KOPT-K1 (cell line): Measurements from ENCODE around the gene CIDEC.
"Not testable (repeated sequence)": the region's sequence is repeated elsewhere in the genome, so short reads cannot be mapped to it uniquely, and the experiment has no call there.

Source experiments
- H3K27ac ChIP-seq: fragments of 200-600 bp; sonication (generic); 2 replicates; pipeline ENCODE4 v1.5.1; 2016; ENCODE audit warnings: antibody characterized with exemption, mild to moderate bottlenecking, low read depth, low read length; ENCODE audit not compliant: poor library complexity, severe bottlenecking
- H3K36me3 ChIP-seq: fragments of 200-600 bp; sonication (generic); 2 replicates; pipeline ENCODE4 v1.5.1; 2017; ENCODE audit warnings: antibody characterized with exemption, mild to moderate bottlenecking, low read length, moderate library complexity; ENCODE audit not compliant: insufficient read depth
- H3K9me3 ChIP-seq: fragments of 200-600 bp; sonication (generic); 2 replicates; pipeline ENCODE4 v1.5.1; 2017; ENCODE audit warnings: antibody characterized with exemption, low read length, mild to moderate bottlenecking; ENCODE audit not compliant: insufficient read depth, poor library complexity, severe bottlenecking

Gene CIDEC

DNA sequence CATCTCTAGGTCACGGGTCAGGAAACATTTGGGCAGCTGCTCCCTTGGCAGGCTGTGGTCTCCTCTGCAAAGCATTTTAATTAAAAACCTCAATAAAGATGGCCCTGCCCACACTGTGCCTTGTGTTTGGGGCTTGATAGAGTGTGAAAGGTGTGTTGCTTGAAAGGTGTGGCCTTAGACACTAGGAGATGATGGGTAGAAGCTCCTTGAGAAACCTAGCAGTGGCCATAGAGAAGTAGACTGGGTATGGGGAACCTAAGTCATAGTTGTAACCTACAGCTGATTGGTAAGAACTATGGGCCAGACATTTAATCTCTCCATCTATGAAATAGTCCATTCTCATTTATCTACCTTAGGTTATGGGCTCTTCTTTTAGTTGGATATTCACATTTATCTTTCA, 13.7 kb upstream of the CIDEC start:
- no peak overlapping the region for H3K27ac ChIP-seq
- no peaks in the 10 kb centered on the region for H3K9me3 ChIP-seq
- H3K36me3 ChIP-seq = peaks cover 37% of the 10 kb centered on the region

DNA sequence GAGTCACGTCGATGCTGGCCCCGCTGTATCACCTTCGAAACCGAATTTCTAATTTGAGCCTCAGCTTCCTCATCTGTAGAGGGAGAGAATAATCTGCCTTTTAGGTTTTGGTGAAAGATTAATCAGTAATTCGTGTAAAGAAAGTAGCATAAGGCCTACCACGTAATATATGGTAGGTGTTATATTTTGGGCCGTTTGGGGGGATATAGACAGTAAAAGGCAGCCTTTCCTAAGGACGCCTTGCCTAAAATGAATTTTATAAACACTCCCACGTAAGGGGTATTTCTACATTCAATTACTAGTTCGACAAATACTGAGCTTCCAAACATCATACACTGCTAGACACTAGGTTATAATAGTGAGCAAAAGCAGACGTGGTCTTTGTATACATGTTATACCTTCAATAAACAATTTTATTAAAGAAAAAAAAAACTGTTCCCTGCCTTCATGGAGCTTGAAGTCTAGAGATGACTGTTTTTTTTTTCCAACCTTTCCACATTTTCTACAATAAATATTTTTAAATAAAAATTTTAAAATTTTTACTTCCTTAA, 11.1 kb upstream of the CIDEC start:
- Histone ChIP-seq H3K36me3 (peaks cover 37% of the 10 kb centered on the region), H3K9me3 (no peaks in the 10 kb centered on the region), H3K27ac (peak overlapping the region; percentile 91)

DNA sequence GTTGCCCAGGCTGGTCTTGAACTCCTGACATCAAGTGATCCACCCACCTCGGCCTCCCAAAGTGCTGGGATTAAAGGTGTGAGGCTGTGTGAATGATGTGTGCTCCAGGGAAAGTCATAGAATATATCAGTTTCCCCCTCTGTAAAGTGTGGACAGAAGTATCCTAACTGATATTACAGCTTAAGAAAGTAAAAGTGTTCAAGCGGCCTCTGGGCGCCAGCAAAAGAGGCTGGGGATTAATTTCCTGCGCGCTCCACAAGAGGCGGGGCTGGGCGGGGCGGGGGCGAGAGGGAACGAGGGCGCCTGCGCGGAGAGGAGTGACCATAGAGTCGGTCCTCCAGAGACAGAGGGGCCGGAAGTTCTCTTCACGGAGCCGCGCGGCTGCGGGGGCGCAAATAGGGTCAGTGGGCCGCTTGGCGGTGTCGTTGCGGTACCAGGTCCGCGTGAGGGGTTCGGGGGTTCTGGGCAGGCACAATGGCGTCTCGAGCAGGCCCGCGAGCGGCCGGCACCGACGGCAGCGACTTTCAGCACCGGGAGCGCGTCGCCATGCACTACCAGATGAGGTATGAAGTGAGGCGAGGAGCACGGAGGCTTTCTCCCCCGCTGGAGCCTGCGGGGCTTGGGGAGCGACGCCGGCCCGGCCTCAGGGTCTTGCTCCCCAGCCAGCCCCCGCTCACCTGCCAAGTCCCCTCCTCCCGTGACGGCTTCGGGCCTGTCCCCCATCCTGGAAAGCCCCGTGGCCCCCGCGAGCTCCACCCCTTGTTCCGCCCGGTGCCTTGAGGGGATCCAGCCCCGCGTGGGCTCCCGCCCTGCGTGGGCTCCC, 10.4 kb upstream of the CIDEC start, which contains the start of gene JAGN1:
TSS of gene JAGN1 (plus strand) at position 362 of the 823 bp plus-strand sequence. CDS start at position 475, 113 bp downstream.
- Histone ChIP-seq H3K36me3 (peaks cover 31% of the 10 kb centered on the region), H3K9me3 (no peaks in the 10 kb centered on the region), H3K27ac (peak within 1 kb of the TSS; percentile 91)

DNA sequence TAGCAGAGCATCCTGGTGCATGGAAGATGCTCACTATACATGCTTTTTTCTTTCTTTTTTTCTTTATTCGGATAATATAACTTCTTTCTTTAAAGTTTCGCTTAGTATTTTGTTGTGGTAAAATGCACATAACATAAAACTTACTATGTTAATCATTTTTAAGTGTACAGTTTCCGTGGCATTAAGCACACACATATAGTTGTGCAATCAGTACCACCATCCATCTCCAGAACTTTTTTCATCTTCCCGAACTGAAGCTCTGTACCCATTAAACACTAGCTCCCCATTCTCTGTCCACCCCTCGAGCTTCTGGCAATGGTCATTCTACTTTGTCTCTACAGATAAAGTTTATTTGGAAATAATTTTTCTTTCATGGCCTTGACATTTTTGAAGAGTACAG, 9.4 kb upstream of the CIDEC start:
- Histone ChIP-seq H3K36me3 (peaks cover 23% of the 10 kb centered on the region), H3K9me3 (no peaks in the 10 kb centered on the region), H3K27ac (no peak overlapping the region)

DNA sequence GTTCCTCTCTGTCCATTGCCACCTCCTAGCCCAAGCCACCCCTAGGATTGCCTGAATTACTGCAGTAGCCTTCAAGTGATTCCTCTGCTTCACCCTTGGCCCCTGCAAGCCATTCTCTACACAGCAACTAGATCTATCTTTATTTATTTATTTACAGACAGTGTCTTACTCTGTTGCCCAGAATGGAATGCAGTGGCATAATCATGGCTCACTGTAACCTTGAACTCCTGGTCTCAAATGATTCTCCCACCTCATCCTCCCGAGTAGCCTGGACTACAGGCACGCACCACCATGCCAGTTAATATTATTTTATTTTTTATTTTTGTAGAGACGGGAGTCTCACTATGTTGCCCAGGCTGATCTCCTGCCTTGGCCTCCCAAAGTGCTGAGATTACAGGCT, 8.5 kb upstream of the CIDEC start:
- Histone ChIP-seq H3K27ac (no peak overlapping the region), H3K9me3 (no peaks in the 10 kb centered on the region), H3K36me3 (peaks cover 14% of the 10 kb centered on the region)

DNA sequence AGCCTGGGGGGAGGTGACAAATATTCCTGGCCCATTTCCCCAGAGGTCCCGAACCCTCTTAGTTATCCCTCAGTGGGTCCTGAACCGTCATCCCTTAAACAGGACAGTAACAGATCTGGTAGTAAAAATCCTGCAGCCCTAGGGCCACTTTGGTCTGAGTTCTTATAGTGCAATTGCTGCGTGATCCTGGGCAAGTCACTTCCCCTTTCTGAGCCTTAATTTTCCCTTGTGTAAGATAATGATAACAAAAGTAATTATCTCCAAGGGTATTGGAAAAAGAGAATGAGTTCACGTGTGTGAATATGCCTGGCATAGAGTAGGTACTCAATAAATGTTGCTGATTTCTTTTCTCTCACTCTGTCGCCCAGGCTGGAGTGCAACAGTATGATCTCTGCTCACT, 7.4 kb upstream of the CIDEC start:
- H3K27ac ChIP-seq = no peak overlapping the region
- no peaks in the 10 kb centered on the region for H3K9me3 ChIP-seq

DNA sequence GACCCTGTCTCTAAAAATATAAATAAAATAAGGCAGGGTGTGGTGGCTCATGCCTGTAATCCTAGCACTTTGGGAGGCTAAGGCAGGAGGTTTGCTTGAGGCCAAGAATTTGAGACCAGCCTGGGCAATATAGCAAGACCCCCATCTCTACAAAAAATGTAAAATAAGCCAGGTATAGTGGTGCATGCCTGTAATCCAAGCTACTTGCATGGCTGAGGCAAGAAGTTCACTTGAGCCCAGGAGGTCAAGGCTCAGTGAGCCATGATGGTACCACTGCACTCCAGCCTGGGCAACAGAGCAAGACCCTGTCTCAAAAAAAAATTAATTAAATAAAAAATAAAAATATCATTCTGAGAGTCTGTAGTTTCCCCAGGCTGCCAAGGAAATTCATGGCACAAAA, 6.3 kb upstream of the CIDEC start:
- H3K36me3 ChIP-seq = no peaks in the 10 kb centered on the region

More for the DNA sequence above, 7.4 kb upstream of the CIDEC start:
- H3K36me3 ChIP-seq = peaks cover 4% of the 10 kb centered on the region

DNA sequence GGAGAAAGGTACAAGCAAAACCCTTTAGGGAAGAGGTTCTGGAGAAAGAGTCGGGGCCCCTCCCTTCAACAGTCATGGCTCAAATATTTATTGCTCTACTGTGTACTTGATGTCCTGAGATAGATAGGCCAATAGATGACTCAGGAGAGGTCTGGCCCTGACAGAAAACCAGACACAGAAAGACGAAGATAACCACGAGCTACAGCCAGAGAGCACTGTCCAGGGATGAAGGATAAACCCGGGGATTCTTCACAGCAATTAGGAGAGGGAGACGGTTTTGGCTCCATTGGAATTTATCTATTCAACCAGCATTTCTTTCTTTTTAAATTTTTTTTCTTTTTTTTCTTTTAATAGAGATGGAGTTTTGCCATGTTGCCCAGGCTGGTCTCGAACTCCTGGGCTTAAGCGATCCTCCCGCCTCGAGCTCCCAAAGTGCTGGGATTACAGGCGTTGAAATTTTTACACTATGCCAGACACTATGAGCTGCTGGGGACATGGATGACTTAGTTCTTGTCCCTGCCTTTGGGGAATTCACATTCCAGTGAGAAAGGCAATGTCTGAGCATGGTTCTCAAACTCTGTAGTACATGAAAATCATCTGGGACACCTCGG, 4.6 kb upstream of the CIDEC start:
- Histone ChIP-seq H3K36me3 (no peaks in the 10 kb centered on the region), H3K9me3 (no peaks in the 10 kb centered on the region), H3K27ac (no peak overlapping the region)

More for the DNA sequence above, 6.3 kb upstream of the CIDEC start:
- Histone ChIP-seq H3K9me3 (no peaks in the 10 kb centered on the region), H3K27ac (no peak overlapping the region)

DNA sequence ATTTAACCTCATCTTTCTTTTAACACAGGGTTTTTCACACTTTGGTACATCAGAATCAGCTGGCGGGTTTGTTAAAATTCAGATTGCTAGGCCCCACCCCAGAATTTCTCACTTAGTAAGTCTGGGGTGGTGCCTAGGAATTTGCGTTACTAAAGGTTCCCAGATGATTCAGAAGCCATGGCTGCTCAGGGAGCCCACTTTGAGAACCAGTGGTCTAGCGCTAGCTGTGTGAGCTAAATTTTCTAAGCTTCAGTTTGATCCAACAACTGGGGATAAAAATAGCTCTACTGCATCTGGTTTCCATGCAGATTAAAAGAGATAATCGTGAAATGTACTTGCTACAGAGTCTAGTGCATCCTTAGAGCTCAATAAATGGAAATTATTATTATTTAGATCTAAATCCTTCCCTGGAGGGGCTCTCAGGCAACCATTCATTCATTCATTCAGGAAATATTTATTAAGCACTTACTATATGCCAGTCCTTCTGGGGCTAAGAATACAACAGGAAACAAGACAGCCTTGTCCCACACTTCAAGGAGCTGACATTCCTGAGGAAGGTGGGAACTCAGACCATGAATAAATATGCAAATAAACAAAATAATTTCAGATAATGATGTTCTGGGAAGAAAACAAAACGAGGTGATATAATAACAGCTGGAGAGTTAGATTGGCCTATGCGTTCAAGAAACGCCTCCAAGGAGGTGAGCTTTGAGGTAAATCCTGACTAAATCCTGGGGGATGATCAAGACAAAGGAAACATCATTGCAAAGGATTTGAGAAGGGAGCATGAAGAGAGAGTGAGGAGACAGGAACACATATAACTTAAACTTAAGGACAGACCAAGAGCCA, 3.9 kb upstream of the CIDEC start:
- H3K27ac ChIP-seq = no peak overlapping the region
- no peaks in the 10 kb centered on the region for H3K36me3 ChIP-seq

DNA sequence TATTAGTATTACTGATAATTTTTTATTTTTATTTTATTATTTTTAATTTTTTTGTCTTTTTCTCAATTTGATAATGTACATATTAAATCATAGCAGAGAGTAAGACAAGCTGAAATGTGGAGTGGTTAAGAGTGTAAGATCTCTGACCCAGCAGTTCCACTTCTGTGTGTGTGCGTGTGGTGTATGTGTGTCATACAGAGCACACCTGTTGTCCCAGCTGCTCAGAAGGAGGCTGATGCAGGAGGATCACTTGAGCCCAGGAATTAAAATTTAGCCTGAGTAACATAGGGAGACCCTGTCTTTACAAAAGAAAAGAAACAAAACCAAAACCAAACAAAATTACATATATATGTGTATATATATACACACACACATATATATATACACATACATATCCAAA, 1.4 kb upstream of the CIDEC start:
- no peaks in the 10 kb centered on the region for H3K36me3 ChIP-seq
- no peak overlapping the region for H3K27ac ChIP-seq

More for the DNA sequence above, 3.9 kb upstream of the CIDEC start:
- no peaks in the 10 kb centered on the region for H3K9me3 ChIP-seq

DNA sequence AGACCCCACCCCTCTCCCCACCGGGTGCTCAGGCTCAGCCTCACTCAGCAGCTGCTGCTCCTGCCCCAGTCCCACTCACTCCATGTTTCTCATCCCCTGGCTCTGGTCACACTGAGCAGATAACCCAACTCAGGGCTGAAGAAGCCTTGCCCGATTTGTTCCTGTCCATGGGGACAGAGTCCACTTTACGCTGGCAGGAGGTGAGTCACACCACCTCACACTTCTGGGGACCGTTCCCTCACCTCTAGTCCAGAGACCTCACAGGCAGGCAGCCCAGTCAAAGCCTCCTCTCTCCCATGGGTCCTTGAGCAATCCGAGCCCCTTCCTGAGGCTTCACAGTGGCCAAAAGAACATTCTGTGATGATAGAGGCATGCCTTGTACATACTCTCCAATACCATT, 1.4 kb downstream of the CIDEC start:
- H3K27ac ChIP-seq = no peak overlapping the region
- no peaks in the 10 kb centered on the region for H3K36me3 ChIP-seq
- no peaks in the 10 kb centered on the region for H3K9me3 ChIP-seq

More for the DNA sequence above, 1.4 kb upstream of the CIDEC start:
- H3K9me3 ChIP-seq = no peaks in the 10 kb centered on the region

DNA sequence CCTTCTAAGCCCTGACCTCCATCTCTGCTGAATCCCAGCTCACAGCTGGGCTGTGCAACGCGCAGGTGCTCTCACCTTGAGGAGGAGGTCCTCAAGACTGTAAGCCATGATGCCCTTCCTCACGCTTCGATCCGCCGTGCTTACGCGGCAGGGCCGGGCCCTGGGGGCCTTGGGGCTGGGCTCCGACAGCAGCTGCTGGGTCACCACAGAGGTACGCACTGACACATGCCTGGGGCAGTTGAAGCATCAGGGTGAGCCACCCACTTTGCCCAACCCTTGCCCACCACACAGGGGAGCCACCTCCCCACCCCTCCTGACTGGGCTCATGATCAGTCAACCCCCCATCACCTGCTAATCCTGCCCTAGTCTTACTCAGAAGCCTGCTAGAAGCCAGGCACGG, 3.1 kb downstream of the CIDEC start:
- no peak overlapping the region for H3K27ac ChIP-seq
- no peaks in the 10 kb centered on the region for H3K9me3 ChIP-seq
- no peaks in the 10 kb centered on the region for H3K36me3 ChIP-seq

DNA sequence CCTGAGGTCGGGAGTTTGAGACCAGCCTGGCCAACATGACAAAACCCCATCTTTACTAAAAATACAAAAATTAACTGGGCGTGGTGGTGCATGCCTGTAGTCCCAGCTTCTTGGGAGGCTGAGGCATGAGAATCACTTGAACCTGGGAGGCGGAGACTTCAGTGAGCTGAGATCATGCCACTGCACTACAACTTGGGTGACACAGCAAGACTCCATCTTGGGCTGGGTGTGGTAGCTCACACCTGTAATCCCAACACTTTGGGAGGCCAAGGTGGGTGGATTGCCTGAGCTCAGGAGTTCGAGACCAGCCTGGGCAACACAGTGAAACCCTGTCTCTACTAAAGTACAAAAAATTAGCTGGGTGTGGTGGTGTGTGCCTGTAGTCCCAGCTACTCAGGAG, 3.8 kb downstream of the CIDEC start:
- H3K9me3 ChIP-seq, H3K36me3 ChIP-seq, H3K27ac ChIP-seq: not testable (repeated sequence)

DNA sequence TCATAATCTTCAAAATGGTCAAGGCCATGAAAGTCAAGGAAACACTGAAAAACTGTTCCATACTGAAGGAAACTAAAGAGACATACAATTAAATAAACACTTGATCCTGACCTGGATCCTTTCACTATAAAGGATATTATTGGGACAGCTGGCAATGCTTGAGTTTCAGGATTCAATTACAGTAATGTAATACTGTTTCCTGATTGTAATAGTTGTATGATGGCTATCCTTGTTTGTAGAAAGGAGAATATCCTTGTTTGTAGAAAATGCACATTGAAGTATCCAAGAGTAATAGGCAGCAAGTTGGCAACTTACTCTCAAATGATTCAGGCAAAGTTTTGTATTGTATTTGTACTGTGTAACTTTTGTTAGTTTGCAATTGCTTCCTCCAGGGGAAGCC, 4.6 kb downstream of the CIDEC start:
- Histone ChIP-seq H3K9me3 (no peaks in the 10 kb centered on the region), H3K27ac (no peak overlapping the region), H3K36me3 (no peaks in the 10 kb centered on the region)

DNA sequence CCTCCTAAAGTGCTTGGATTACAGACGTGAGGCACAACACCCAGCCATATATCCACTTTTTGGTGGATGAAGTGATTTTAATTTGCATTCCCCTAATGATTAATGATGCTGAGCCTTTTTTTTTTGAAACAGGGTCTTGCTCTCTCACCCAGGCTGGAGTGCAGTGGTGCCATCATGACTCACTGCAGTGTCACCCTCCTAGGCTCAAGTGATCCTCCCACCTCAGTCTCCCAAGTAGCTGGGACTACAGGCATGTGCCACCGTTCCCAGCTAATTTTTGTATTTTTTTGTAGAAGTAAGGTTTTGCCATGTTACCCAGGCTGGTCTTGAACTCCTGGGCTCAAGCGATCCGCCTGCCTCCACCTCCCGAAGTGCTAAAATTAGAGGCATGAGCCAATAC, 8.0 kb downstream of the CIDEC start:
- H3K9me3 ChIP-seq, H3K36me3 ChIP-seq, H3K27ac ChIP-seq: not testable (repeated sequence)
